Heart left ventricle (tissue), 16 donors: ENCODE measurements around the gene PNPLA4. TPM values are rescaled to one million over a fixed set of nuclear protein-coding genes. Genes with fewer than 3 reads are reported as not detected.

Experiments used
- ATAC-seq, 4 donors: fragments of 200-7000 bp; cut with Tn5 transposase; one replicate each; pipeline ENCODE4 v1.9.1; 2020 to 2022; ENCODE audit warnings: moderate library complexity in 4 of 4, mild to moderate bottlenecking in 3 of 4, moderate number of reproducible peaks in 1 of 4
- DNase-seq, 5 donors: peaks; one replicate each; pipeline ENCODE4 v3.0.0-alpha.2; 2020
- H3K27ac ChIP-seq, 12 donors: fragments of 200-600 bp; sonication (generic) in 4 of 12; one replicate each; pipeline versions ENCODE4 v1.5.0 to v1.8.0; 2016 to 2022; ENCODE audit warnings: mild to moderate bottlenecking in 2 of 12
- H3K27me3 ChIP-seq, 9 donors: fragments of 200-600 bp; sonication (generic) in 2 of 9; one replicate each; pipeline versions ENCODE4 v1.5.1 to v1.8.0; 2016 to 2022; ENCODE audit warnings: mild to moderate bottlenecking in 3 of 9
- H3K36me3 ChIP-seq, 9 donors: fragments of 200-600 bp; sonication (generic) in 2 of 9; one replicate each; pipeline versions ENCODE4 v1.5.0 to v1.8.0; 2018 to 2022; ENCODE audit warnings: mild to moderate bottlenecking in 2 of 9
- H3K4me1 ChIP-seq, 12 donors: fragments of 200-600 bp; sonication (generic) in 4 of 12; one replicate each; pipeline versions ENCODE4 v1.5.0 to v1.8.0; 2016 to 2022; ENCODE audit warnings: mild to moderate bottlenecking in 3 of 12
- H3K4me3 ChIP-seq, 12 donors: fragments of 200-600 bp; sonication (generic) in 4 of 12; one replicate each; pipeline versions ENCODE4 v1.5.0 to v1.8.0; 2017 to 2022; ENCODE audit warnings: mild to moderate bottlenecking in 9 of 12, moderate library complexity in 4 of 12
- H3K9me3 ChIP-seq, 12 donors: fragments of 200-600 bp; sonication (generic) in 4 of 12; one replicate each; pipeline versions ENCODE4 v1.5.0 to v1.8.0; 2016 to 2022; ENCODE audit warnings: mild to moderate bottlenecking in 1 of 12
- POLR2A ChIP-seq, 2 donors: fragments of 450-650 bp; IDR thresholded peaks; one replicate each; pipeline ENCODE4 v1.6.1; 2017; ENCODE audit warnings: antibody characterized with exemption in 2 of 2, mild to moderate bottlenecking in 2 of 2, moderate library complexity in 2 of 2
- WGBS, 4 donors: extraction: QIAGEN DNeasy Blood & Tissue Kit in 2 of 4; methylation state at CpG; one replicate each; pipeline versions ENCODE4 v1.1.5 to v1.1.7; 2013 to 2018; 5-methylcytosine and 5-hydroxymethylcytosine counted together
- intact Hi-C, 10 donors: fragments of 100-400 bp; cut with DNase I; formaldehyde crosslinking; loops; one replicate each; pipeline versions ENCODE4 v1.11.1 to v1.14.2; 2022
- polyA plus RNA-seq, 2 donors: library from polyadenylated mRNA; stranded (reverse); fragments of 200-250 nt; gene quantifications; one replicate each; pipeline ENCODE4 v1.2.3, GENCODE V29; 2013
- total RNA-seq, 9 donors: library from RNA; depleted of rRNA in 2 of 9; stranded (reverse); fragments of >200 nt in 2 of 9; fragmentation: NEBNext Ultra II Directional in 3 of 9; extraction: Animal tissue kit (Norgen Biotek cat#: 25700) in 3 of 9; gene quantifications; one replicate each; pipeline versions ENCODE4 v1.1.0 to v1.2.4, GENCODE V29; 2016 to 2023
- TF ChIP-seq, protein P1 (sequence below), 12 donors: fragments of 200-600 bp; sonication (generic) in 4 of 12; IDR thresholded peaks; one replicate each; pipeline versions ENCODE4 v1.5.0 to v1.8.0; 2018 to 2022; ENCODE audit warnings: antibody characterized with exemption in 12 of 12, mild to moderate bottlenecking in 5 of 12
- donor health status: ischemic (EF 13 %, LVEDD 7.1; RV severe dilation, severe dysfunction).
- donor health status: healthy with polysubstance abuse.
- donor health status: DM: no; HTN: yes; CAD: no.
- donor health status: DM: no; HTN: no; CAD: no.
- donor health status: ischemic (EF 25% LVEDD 6.9; RV normal size, moderate dysfunction).
- donor health status: ischemic (EF 25% LVEDD 5.7; RV mildly dilated, moderate dysfunction).
- donor health status: healthy.
- donor health status: DM: yes; HTN: yes; CAD: no.
- donor health status: ischemic (EF 35%, LVEDD 5.7; RV mildly dilated, moderate dysfunction).
- donor health status: nonischemic (EF 11% LVEDD 7.7; RV severe dilation, severe dysfunction).
- donor health status: DM: yes; HTN: yes; CAD: no.
- donor health status: PGD.
- donor health status: ischemic (EF 29% LVEDD 5.4; RV normal size, mild dysfunction).
- donor health status: nonischemic (EF 23%, LVEDD 6.1; RV moderate dilation, normal function).

PNPLA4 gene
- total and polyA plus RNA-seq, 11 donors: 15.0 to 76.3 (median 31.7) TPM

- H3K27ac ChIP-seq: no peak overlapping the region
- no peaks in the 10 kb centered on the region for H3K36me3 ChIP-seq
- no peaks in the 10 kb centered on the region for H3K9me3 ChIP-seq
- H3K4me3 ChIP-seq: no peak overlapping the region
- 87 to 92% (median 89%) methylated on average over 5 of the region's 5 CpGs for WGBS, 4 donors
- no peaks in the 10 kb centered on the region for H3K27me3 ChIP-seq
- intact Hi-C loops: no loop called here
- no peak for DNase-seq
- no peak for ATAC-seq
- TF ChIP-seq, protein P1, sequence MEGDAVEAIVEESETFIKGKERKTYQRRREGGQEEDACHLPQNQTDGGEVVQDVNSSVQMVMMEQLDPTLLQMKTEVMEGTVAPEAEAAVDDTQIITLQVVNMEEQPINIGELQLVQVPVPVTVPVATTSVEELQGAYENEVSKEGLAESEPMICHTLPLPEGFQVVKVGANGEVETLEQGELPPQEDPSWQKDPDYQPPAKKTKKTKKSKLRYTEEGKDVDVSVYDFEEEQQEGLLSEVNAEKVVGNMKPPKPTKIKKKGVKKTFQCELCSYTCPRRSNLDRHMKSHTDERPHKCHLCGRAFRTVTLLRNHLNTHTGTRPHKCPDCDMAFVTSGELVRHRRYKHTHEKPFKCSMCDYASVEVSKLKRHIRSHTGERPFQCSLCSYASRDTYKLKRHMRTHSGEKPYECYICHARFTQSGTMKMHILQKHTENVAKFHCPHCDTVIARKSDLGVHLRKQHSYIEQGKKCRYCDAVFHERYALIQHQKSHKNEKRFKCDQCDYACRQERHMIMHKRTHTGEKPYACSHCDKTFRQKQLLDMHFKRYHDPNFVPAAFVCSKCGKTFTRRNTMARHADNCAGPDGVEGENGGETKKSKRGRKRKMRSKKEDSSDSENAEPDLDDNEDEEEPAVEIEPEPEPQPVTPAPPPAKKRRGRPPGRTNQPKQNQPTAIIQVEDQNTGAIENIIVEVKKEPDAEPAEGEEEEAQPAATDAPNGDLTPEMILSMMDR (IDR thresholded peaks at IDR 0.05): no peak
- no peak for TF ChIP-seq POLR2A (IDR thresholded peaks at IDR 0.05)
- no peaks in the 10 kb centered on the region for H3K4me1 ChIP-seq
These were observed 38.2 kb upstream of the PNPLA4 start for GRCh38 chrX:7965436-7965835.

DNA sequence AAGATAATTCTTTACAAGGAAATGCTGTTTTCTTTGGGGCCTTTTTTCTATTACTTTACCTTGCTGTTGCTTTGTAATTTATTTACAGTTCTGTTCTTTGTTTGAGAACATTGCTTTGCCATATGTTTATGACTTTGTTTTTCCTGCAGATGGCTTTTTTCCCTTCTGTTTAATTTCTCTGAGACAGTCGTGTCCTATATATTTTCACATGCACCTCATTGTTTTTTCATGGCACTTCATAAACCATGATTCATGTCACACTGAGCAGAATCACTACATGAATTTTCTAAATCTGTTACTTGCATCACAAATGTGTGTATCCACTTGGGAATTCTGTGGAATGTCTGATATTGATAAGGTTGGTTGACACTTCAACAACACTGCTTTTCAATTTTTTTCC, 33.0 kb upstream of the PNPLA4 start:
- no peak for TF ChIP-seq POLR2A (IDR thresholded peaks at IDR 0.05)
- TF ChIP-seq, protein P1 (IDR thresholded peaks at IDR 0.05): no peak
- Histone ChIP-seq H3K4me1 (no peaks in the 10 kb centered on the region), H3K4me3 (no peak overlapping the region), H3K27me3 (no peaks in the 10 kb centered on the region), H3K36me3 (no peaks in the 10 kb centered on the region), H3K27ac (no peak overlapping the region), H3K9me3 (no peaks in the 10 kb centered on the region)
- ATAC-seq: no peak
- DNase-seq: no peak
- 42 to 60% (median 54%) methylated on average over 1 of the region's 1 CpG for WGBS, 4 donors
- intact Hi-C loops: no loop called here

GRCh38 chrX:7953446-7953845, 26.2 kb upstream of the PNPLA4 start:
- H3K36me3 ChIP-seq: no peaks in the 10 kb centered on the region
- DNase-seq (no peak), ATAC-seq (no peak)
- TF ChIP-seq, protein P1 (IDR thresholded peaks at IDR 0.05): no peak
- no peak for TF ChIP-seq POLR2A (IDR thresholded peaks at IDR 0.05)
- intact Hi-C loops: no loop called here
- H3K4me1 ChIP-seq: no peaks in the 10 kb centered on the region
- no peak overlapping the region for H3K27ac ChIP-seq
- 70 to 83% (median 78%) methylated on average over 5 of the region's 5 CpGs for WGBS, 4 donors
- no peaks in the 10 kb centered on the region for H3K9me3 ChIP-seq
- H3K27me3 ChIP-seq: no peaks in the 10 kb centered on the region
- H3K4me3 ChIP-seq: no peak overlapping the region

GRCh38 chrX:7950865-7951264, 23.7 kb upstream of the PNPLA4 start:
- ATAC-seq (no peak), DNase-seq (no peak)
- no peak for TF ChIP-seq POLR2A (IDR thresholded peaks at IDR 0.05)
- TF ChIP-seq, protein P1 (IDR thresholded peaks at IDR 0.05): no peak
- intact Hi-C loops: no loop called here
- Histone ChIP-seq H3K27me3 (no peaks in the 10 kb centered on the region), H3K4me1 (no peaks in the 10 kb centered on the region), H3K27ac (no peak overlapping the region), H3K36me3 (no peaks in the 10 kb centered on the region), H3K4me3 (no peak overlapping the region), H3K9me3 (no peaks in the 10 kb centered on the region)
- WGBS, 4 donors: 69 to 81% (median 77%) methylated on average over 2 of the region's 2 CpGs
